ENCODE measurements around the gene RYR2. TPM values are rescaled to one million over a fixed set of nuclear protein-coding genes. Genes with fewer than 3 reads are reported as not detected.

The RYR2 gene
- total RNA-seq, 1 donor from 2014 or later: 15.2 TPM

GRCh38 chr1:237751090-237751489 is 709.1 kb downstream of the RYR2 start:
- intact Hi-C loops (cut with DNase I): no loop called here
- no peaks in the 10 kb centered on the region for H3K4me1 ChIP-seq
- no peak overlapping the region for H3K4me3 ChIP-seq
- no peaks in the 10 kb centered on the region for H3K9me3 ChIP-seq
- H3K27ac ChIP-seq: no peak overlapping the region
- DNase-seq (ENCODE audit: low spot score in 2 of 2): no peak
- TF ChIP-seq, protein P1, sequence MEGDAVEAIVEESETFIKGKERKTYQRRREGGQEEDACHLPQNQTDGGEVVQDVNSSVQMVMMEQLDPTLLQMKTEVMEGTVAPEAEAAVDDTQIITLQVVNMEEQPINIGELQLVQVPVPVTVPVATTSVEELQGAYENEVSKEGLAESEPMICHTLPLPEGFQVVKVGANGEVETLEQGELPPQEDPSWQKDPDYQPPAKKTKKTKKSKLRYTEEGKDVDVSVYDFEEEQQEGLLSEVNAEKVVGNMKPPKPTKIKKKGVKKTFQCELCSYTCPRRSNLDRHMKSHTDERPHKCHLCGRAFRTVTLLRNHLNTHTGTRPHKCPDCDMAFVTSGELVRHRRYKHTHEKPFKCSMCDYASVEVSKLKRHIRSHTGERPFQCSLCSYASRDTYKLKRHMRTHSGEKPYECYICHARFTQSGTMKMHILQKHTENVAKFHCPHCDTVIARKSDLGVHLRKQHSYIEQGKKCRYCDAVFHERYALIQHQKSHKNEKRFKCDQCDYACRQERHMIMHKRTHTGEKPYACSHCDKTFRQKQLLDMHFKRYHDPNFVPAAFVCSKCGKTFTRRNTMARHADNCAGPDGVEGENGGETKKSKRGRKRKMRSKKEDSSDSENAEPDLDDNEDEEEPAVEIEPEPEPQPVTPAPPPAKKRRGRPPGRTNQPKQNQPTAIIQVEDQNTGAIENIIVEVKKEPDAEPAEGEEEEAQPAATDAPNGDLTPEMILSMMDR (IDR thresholded peaks at IDR 0.05): no peak
- no peaks in the 10 kb centered on the region for H3K27me3 ChIP-seq
- no peaks in the 10 kb centered on the region for H3K36me3 ChIP-seq

DNA sequence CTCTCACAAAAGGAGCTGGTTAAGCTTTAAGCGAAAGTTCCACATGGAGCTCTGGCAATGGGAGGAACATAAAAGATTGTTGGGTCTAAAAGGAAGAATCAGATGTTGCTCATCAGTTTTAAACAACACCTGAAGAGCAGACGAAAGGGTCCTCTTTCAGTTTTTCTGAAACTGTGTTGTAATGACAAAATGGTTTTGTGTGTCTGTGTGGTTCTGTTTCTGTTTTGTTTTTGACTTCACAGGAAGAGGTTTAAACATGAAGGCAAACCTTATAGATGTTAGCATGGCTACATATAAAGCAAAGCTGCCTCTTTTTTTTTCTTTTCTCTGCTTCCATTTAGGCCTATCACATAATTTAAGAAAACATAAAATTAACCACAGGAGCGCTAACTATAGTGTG is 712.6 kb downstream of the RYR2 start:
- H3K36me3 ChIP-seq: no peaks in the 10 kb centered on the region
- H3K4me1 ChIP-seq: no peaks in the 10 kb centered on the region
- H3K27me3 ChIP-seq: no peaks in the 10 kb centered on the region
- no peak for DNase-seq (ENCODE audit: low spot score in 2 of 2)
- H3K4me3 ChIP-seq: no peak overlapping the region
- TF ChIP-seq, protein P1 (IDR thresholded peaks at IDR 0.05): no peak
- H3K9me3 ChIP-seq: no peaks in the 10 kb centered on the region
- H3K27ac ChIP-seq: no peak overlapping the region
- intact Hi-C loops (cut with DNase I): no loop called here

- H3K27ac ChIP-seq: no peak overlapping the region
- no peak overlapping the region for H3K4me3 ChIP-seq
- intact Hi-C loops (cut with DNase I): no loop called here
- no peak for DNase-seq (ENCODE audit: low spot score in 2 of 2)
- H3K36me3 ChIP-seq: no peaks in the 10 kb centered on the region
- no peaks in the 10 kb centered on the region for H3K4me1 ChIP-seq
- H3K27me3 ChIP-seq: no peaks in the 10 kb centered on the region
- no peaks in the 10 kb centered on the region for H3K9me3 ChIP-seq
- TF ChIP-seq, protein P1 (IDR thresholded peaks at IDR 0.05): no peak
Observed at GRCh38 chr1:237756304-237756967, 714.5 kb downstream of the RYR2 start.

- H3K4me3 ChIP-seq: no peak overlapping the region
- no peaks in the 10 kb centered on the region for H3K9me3 ChIP-seq
- no peak for DNase-seq (ENCODE audit: low spot score in 2 of 2)
- no peak overlapping the region for H3K27ac ChIP-seq
- TF ChIP-seq, protein P1 (IDR thresholded peaks at IDR 0.05): no peak
- H3K36me3 ChIP-seq: no peaks in the 10 kb centered on the region
- intact Hi-C loops (cut with DNase I): no loop called here
- no peaks in the 10 kb centered on the region for H3K4me1 ChIP-seq
- no peaks in the 10 kb centered on the region for H3K27me3 ChIP-seq
Observed at GRCh38 chr1:237759377-237759776, 717.4 kb downstream of the RYR2 start.

DNA sequence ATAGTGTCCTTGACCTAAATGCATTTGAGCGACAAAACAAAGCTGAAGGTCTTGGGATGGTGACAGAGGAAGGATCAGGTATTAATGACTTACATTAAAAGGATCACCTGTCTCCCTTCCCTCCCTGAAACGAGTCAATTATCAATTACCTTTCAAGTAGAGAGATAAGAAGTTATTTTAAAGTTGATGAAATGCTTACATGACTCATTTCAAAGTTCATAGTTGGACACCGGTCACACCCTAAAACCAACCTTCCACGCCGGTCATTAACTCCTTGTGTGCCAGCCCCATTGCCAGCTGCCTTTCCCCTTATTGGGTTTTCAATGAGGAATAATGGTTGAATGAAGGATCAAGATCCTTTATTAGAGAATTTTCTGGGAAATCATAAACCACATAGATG is 719.0 kb downstream of the RYR2 start:
- H3K36me3 ChIP-seq: no peaks in the 10 kb centered on the region
- TF ChIP-seq, protein P1 (IDR thresholded peaks at IDR 0.05): no peak
- no peak for DNase-seq (ENCODE audit: low spot score in 2 of 2)
- H3K4me3 ChIP-seq: no peak overlapping the region
- no peaks in the 10 kb centered on the region for H3K9me3 ChIP-seq
- no peaks in the 10 kb centered on the region for H3K27me3 ChIP-seq
- no peaks in the 10 kb centered on the region for H3K4me1 ChIP-seq
- no peak overlapping the region for H3K27ac ChIP-seq
- intact Hi-C loops (cut with DNase I): no loop called here

GRCh38 chr1:237763137-237763536 is 721.2 kb downstream of the RYR2 start:
- Histone ChIP-seq H3K36me3 (no peaks in the 10 kb centered on the region), H3K4me3 (no peak overlapping the region), H3K4me1 (no peaks in the 10 kb centered on the region), H3K27ac (no peak overlapping the region), H3K27me3 (no peaks in the 10 kb centered on the region), H3K9me3 (no peaks in the 10 kb centered on the region)
- no peak for DNase-seq (ENCODE audit: low spot score in 2 of 2)
- TF ChIP-seq, protein P1 (IDR thresholded peaks at IDR 0.05): no peak
- intact Hi-C loops (cut with DNase I): no loop called here
